Esophagus squamous epithelium (tissue), 4 donors: Measurements from ENCODE around the gene HOXA13.

Source experiments
- CTCF ChIP-seq, 6 experiments: fragments of 450-650 bp in 4 of 6; fragments of 200-600 bp in 2 of 6; sonication (generic) in 2 of 6; IDR thresholded peaks; one replicate each; pipeline ENCODE4 v1.5.1; 2016 to 2019; ENCODE audit warnings: antibody characterized with exemption in 6 of 6, mild to moderate bottlenecking in 4 of 6, moderate library complexity in 4 of 6
- POLR2A ChIP-seq, 4 donors: fragments of 450-650 bp; IDR thresholded peaks; one replicate each; pipeline ENCODE4 v1.6.1; 2017; ENCODE audit warnings: antibody characterized with exemption in 4 of 4, mild to moderate bottlenecking in 4 of 4, moderate library complexity in 3 of 4

GRCh38 chr7:27150568-27151340 is 49.1 kb downstream of the HOXA13 start:
- TF ChIP-seq CTCF (IDR thresholded peaks at IDR 0.05) (peak; percentile 75 to 92 (median 84)), POLR2A (IDR thresholded peaks at IDR 0.05) (no peak)
